Activated T-cell treated with anti-CD3 and anti-CD28 coated beads, Interleukin-2, amount 50 U/mL, for 24 hours (primary cell): ENCODE data around the gene GHR.

Source experiments
- DNase-seq: peaks from one replicate; pipeline ENCODE4 v3.0.0-alpha.2; 2020
- H3K27ac Mint-ChIP-seq: 2 replicates; pipeline ENCODE4 v1.8.0; 2020; ENCODE audit warnings: mild to moderate bottlenecking, mixed read lengths
- H3K27me3 Mint-ChIP-seq: 2 replicates; pipeline ENCODE4 v1.8.0; 2020; ENCODE audit warnings: mixed read lengths
- H3K36me3 Mint-ChIP-seq: 2 replicates; pipeline ENCODE4 v1.8.0; 2020; ENCODE audit warnings: low read depth, mixed read lengths
- H3K4me1 Mint-ChIP-seq: 2 replicates; pipeline ENCODE4 v1.8.0; 2020; ENCODE audit warnings: low read depth, mixed read lengths
- H3K4me3 Mint-ChIP-seq: 2 replicates; pipeline ENCODE4 v1.8.0; 2020; ENCODE audit warnings: mild to moderate bottlenecking, moderate library complexity, mixed read lengths
- H3K9me3 Mint-ChIP-seq: 2 replicates; pipeline ENCODE4 v1.8.0; 2020; ENCODE audit warnings: mixed read lengths

The GHR gene

GRCh38 chr5:42636425-42636824 is 213.2 kb downstream of the GHR start:
- Mint-ChIP-seq H3K4me3 (no peak overlapping the region), H3K4me1 (no peaks in the 10 kb centered on the region), H3K9me3 (no peaks in the 10 kb centered on the region), H3K27ac (no peak overlapping the region), H3K36me3 (no peaks in the 10 kb centered on the region), H3K27me3 (peaks cover 14% of the 10 kb centered on the region)
- DNase-seq = no peak

GRCh38 chr5:42636946-42637345 is 213.7 kb downstream of the GHR start:
- DNase-seq = no peak
- Mint-ChIP-seq H3K4me3 (no peak overlapping the region), H3K27ac (no peak overlapping the region), H3K4me1 (no peaks in the 10 kb centered on the region), H3K27me3 (peaks cover 14% of the 10 kb centered on the region), H3K9me3 (no peaks in the 10 kb centered on the region), H3K36me3 (no peaks in the 10 kb centered on the region)

GRCh38 chr5:42638972-42639371 is 215.7 kb downstream of the GHR start:
- H3K27me3 Mint-ChIP-seq = peaks cover 20% of the 10 kb centered on the region
- H3K4me3 Mint-ChIP-seq = no peak overlapping the region
- H3K9me3 Mint-ChIP-seq = no peaks in the 10 kb centered on the region
- no peaks in the 10 kb centered on the region for H3K36me3 Mint-ChIP-seq
- H3K27ac Mint-ChIP-seq = no peak overlapping the region
- no peak for DNase-seq
- H3K4me1 Mint-ChIP-seq = no peaks in the 10 kb centered on the region

- no peak for DNase-seq
- no peaks in the 10 kb centered on the region for H3K4me1 Mint-ChIP-seq
- peaks cover 26% of the 10 kb centered on the region for H3K27me3 Mint-ChIP-seq
- H3K4me3 Mint-ChIP-seq = no peak overlapping the region
- H3K27ac Mint-ChIP-seq = no peak overlapping the region
- H3K36me3 Mint-ChIP-seq = no peaks in the 10 kb centered on the region
- H3K9me3 Mint-ChIP-seq = no peaks in the 10 kb centered on the region
Measured at GRCh38 chr5:42640835-42641234, 217.6 kb downstream of the GHR start.

GRCh38 chr5:42641336-42642005 is 218.2 kb downstream of the GHR start:
- DNase-seq = no peak
- H3K27ac Mint-ChIP-seq = no peak overlapping the region
- H3K36me3 Mint-ChIP-seq = no peaks in the 10 kb centered on the region
- H3K27me3 Mint-ChIP-seq = peaks cover 26% of the 10 kb centered on the region
- H3K9me3 Mint-ChIP-seq = no peaks in the 10 kb centered on the region
- H3K4me1 Mint-ChIP-seq = no peaks in the 10 kb centered on the region
- H3K4me3 Mint-ChIP-seq = no peak overlapping the region

- no peak overlapping the region for H3K27ac Mint-ChIP-seq
- H3K36me3 Mint-ChIP-seq = no peaks in the 10 kb centered on the region
- H3K9me3 Mint-ChIP-seq = no peaks in the 10 kb centered on the region
- H3K27me3 Mint-ChIP-seq = peaks cover 26% of the 10 kb centered on the region
- no peak for DNase-seq
- no peak overlapping the region for H3K4me3 Mint-ChIP-seq
- no peaks in the 10 kb centered on the region for H3K4me1 Mint-ChIP-seq
Measured at GRCh38 chr5:42642006-42642405, 218.8 kb downstream of the GHR start.

GRCh38 chr5:42643360-42643759 is 220.1 kb downstream of the GHR start:
- peaks cover 21% of the 10 kb centered on the region for H3K27me3 Mint-ChIP-seq
- no peak for DNase-seq
- no peaks in the 10 kb centered on the region for H3K4me1 Mint-ChIP-seq
- no peaks in the 10 kb centered on the region for H3K9me3 Mint-ChIP-seq
- H3K27ac Mint-ChIP-seq = no peak overlapping the region
- H3K4me3 Mint-ChIP-seq = no peak overlapping the region
- no peaks in the 10 kb centered on the region for H3K36me3 Mint-ChIP-seq

- no peaks in the 10 kb centered on the region for H3K9me3 Mint-ChIP-seq
Measured at GRCh38 chr5:42645138-42645537, 221.9 kb downstream of the GHR start.

GRCh38 chr5:42648036-42648435 is 224.8 kb downstream of the GHR start:
- Mint-ChIP-seq H3K4me1 (no peaks in the 10 kb centered on the region), H3K4me3 (no peak overlapping the region), H3K27me3 (peaks cover 9% of the 10 kb centered on the region), H3K36me3 (no peaks in the 10 kb centered on the region), H3K27ac (no peak overlapping the region), H3K9me3 (no peaks in the 10 kb centered on the region)
- DNase-seq = no peak

More at GRCh38 chr5:42645138-42645537, 221.9 kb downstream of the GHR start:
- Mint-ChIP-seq H3K4me3 (no peak overlapping the region), H3K4me1 (no peaks in the 10 kb centered on the region), H3K27me3 (peaks cover 15% of the 10 kb centered on the region), H3K36me3 (no peaks in the 10 kb centered on the region), H3K27ac (no peak overlapping the region)
- no peak for DNase-seq

GRCh38 chr5:42648915-42649314 is 225.7 kb downstream of the GHR start:
- no peaks in the 10 kb centered on the region for H3K9me3 Mint-ChIP-seq
- H3K36me3 Mint-ChIP-seq = no peaks in the 10 kb centered on the region
- no peak overlapping the region for H3K4me3 Mint-ChIP-seq
- DNase-seq = no peak
- H3K4me1 Mint-ChIP-seq = no peaks in the 10 kb centered on the region
- peaks cover 7% of the 10 kb centered on the region for H3K27me3 Mint-ChIP-seq
- H3K27ac Mint-ChIP-seq = no peak overlapping the region

- no peaks in the 10 kb centered on the region for H3K36me3 Mint-ChIP-seq
- DNase-seq = no peak
- H3K4me3 Mint-ChIP-seq = no peak overlapping the region
- H3K27ac Mint-ChIP-seq = no peak overlapping the region
- H3K4me1 Mint-ChIP-seq = no peaks in the 10 kb centered on the region
- H3K27me3 Mint-ChIP-seq = peaks cover 2% of the 10 kb centered on the region
- H3K9me3 Mint-ChIP-seq = no peaks in the 10 kb centered on the region
Measured at GRCh38 chr5:42650084-42650483, 226.8 kb downstream of the GHR start.

- Mint-ChIP-seq H3K9me3 (no peaks in the 10 kb centered on the region), H3K4me3 (no peak overlapping the region), H3K36me3 (no peaks in the 10 kb centered on the region), H3K4me1 (peaks cover 2% of the 10 kb centered on the region), H3K27ac (no peak overlapping the region), H3K27me3 (peaks cover 3% of the 10 kb centered on the region)
- DNase-seq = no peak
Measured at GRCh38 chr5:42653705-42654104, 230.5 kb downstream of the GHR start.

GRCh38 chr5:42654645-42655044 is 231.4 kb downstream of the GHR start:
- no peak overlapping the region for H3K27ac Mint-ChIP-seq
- no peaks in the 10 kb centered on the region for H3K36me3 Mint-ChIP-seq
- no peaks in the 10 kb centered on the region for H3K9me3 Mint-ChIP-seq
- no peak for DNase-seq
- peaks cover 2% of the 10 kb centered on the region for H3K4me1 Mint-ChIP-seq
- peaks cover 12% of the 10 kb centered on the region for H3K27me3 Mint-ChIP-seq
- H3K4me3 Mint-ChIP-seq = no peak overlapping the region

GRCh38 chr5:42655982-42656650 is 232.9 kb downstream of the GHR start:
- Mint-ChIP-seq H3K36me3 (no peaks in the 10 kb centered on the region), H3K27ac (no peak overlapping the region), H3K4me1 (peaks cover 2% of the 10 kb centered on the region), H3K9me3 (no peaks in the 10 kb centered on the region), H3K4me3 (no peak overlapping the region), H3K27me3 (peaks cover 12% of the 10 kb centered on the region)
- DNase-seq = no peak

GRCh38 chr5:42656651-42657015 is 233.4 kb downstream of the GHR start:
- Mint-ChIP-seq H3K36me3 (no peaks in the 10 kb centered on the region), H3K27ac (no peak overlapping the region), H3K4me3 (no peak overlapping the region), H3K4me1 (peaks cover 2% of the 10 kb centered on the region), H3K27me3 (peaks cover 12% of the 10 kb centered on the region), H3K9me3 (no peaks in the 10 kb centered on the region)
- DNase-seq = no peak
